ENCODE measurements around the gene COL5A2.

The COL5A2 gene

GRCh38 chr2:189147989-189148388 lies 31.6 kb downstream of the COL5A2 start:
- no peak for DNase-seq (ENCODE audit: extremely low read depth in 1 of 2, low read depth in 1 of 2)

- DNase-seq (ENCODE audit: extremely low read depth in 1 of 2, low read depth in 1 of 2), result no peak
Observed at GRCh38 chr2:189147361-189147760, 32.2 kb downstream of the COL5A2 start.

GRCh38 chr2:189146553-189146952 lies 33.0 kb downstream of the COL5A2 start:
- DNase-seq (ENCODE audit: extremely low read depth in 1 of 2, low read depth in 1 of 2), result no peak

GRCh38 chr2:189144700-189145211 lies 34.8 kb downstream of the COL5A2 start:
- DNase-seq (ENCODE audit: extremely low read depth in 1 of 2, low read depth in 1 of 2), result no peak

GRCh38 chr2:189143925-189144324 lies 35.6 kb downstream of the COL5A2 start:
- no peak for DNase-seq (ENCODE audit: extremely low read depth in 1 of 2, low read depth in 1 of 2)

GRCh38 chr2:189142893-189143759 lies 36.4 kb downstream of the COL5A2 start:
- peak in 1 of 2 donors; percentile 11 for DNase-seq (ENCODE audit: extremely low read depth in 1 of 2, low read depth in 1 of 2)

GRCh38 chr2:189138800-189139199 lies 40.8 kb downstream of the COL5A2 start:
- no peak for DNase-seq (ENCODE audit: extremely low read depth in 1 of 2, low read depth in 1 of 2)

GRCh38 chr2:189137519-189137918 lies 42.0 kb downstream of the COL5A2 start:
- no peak for DNase-seq (ENCODE audit: extremely low read depth in 1 of 2, low read depth in 1 of 2)

- no peak for DNase-seq (ENCODE audit: extremely low read depth in 1 of 2, low read depth in 1 of 2)
Observed at GRCh38 chr2:189134485-189134884, 45.1 kb downstream of the COL5A2 start.

- DNase-seq (ENCODE audit: extremely low read depth in 1 of 2, low read depth in 1 of 2), result no peak
Observed at GRCh38 chr2:189131991-189132390, 47.6 kb downstream of the COL5A2 start.

GRCh38 chr2:189129971-189130370 lies 49.6 kb downstream of the COL5A2 start:
- no peak for DNase-seq (ENCODE audit: extremely low read depth in 1 of 2, low read depth in 1 of 2)

- DNase-seq (ENCODE audit: extremely low read depth in 1 of 2, low read depth in 1 of 2), result no peak
Observed at GRCh38 chr2:189128970-189129369, 50.6 kb downstream of the COL5A2 start.

- DNase-seq (ENCODE audit: extremely low read depth in 1 of 2, low read depth in 1 of 2), result no peak
Observed at GRCh38 chr2:189127756-189128155, 51.8 kb downstream of the COL5A2 start.

- no peak for DNase-seq (ENCODE audit: extremely low read depth in 1 of 2, low read depth in 1 of 2)
Observed at GRCh38 chr2:189125195-189125594, 54.4 kb downstream of the COL5A2 start.

GRCh38 chr2:189124175-189124574 lies 55.4 kb downstream of the COL5A2 start:
- no peak for DNase-seq (ENCODE audit: extremely low read depth in 1 of 2, low read depth in 1 of 2)

- DNase-seq (ENCODE audit: extremely low read depth in 1 of 2, low read depth in 1 of 2), result no peak
Observed at GRCh38 chr2:189118386-189118785, 61.2 kb downstream of the COL5A2 start.

GRCh38 chr2:189116979-189117378 lies 62.6 kb downstream of the COL5A2 start:
- no peak for DNase-seq (ENCODE audit: extremely low read depth in 1 of 2, low read depth in 1 of 2)

- DNase-seq (ENCODE audit: extremely low read depth in 1 of 2, low read depth in 1 of 2), result no peak
Observed at GRCh38 chr2:189116087-189116486, 63.5 kb downstream of the COL5A2 start.

- DNase-seq (ENCODE audit: extremely low read depth in 1 of 2, low read depth in 1 of 2), result no peak
Observed at GRCh38 chr2:189115126-189115525, 64.4 kb downstream of the COL5A2 start.

- no peak for DNase-seq (ENCODE audit: extremely low read depth in 1 of 2, low read depth in 1 of 2)
Observed at GRCh38 chr2:189113963-189114362, 65.6 kb downstream of the COL5A2 start.

GRCh38 chr2:189111063-189111715 lies 68.4 kb downstream of the COL5A2 start:
- no peak for DNase-seq (ENCODE audit: extremely low read depth in 1 of 2, low read depth in 1 of 2)

- no peak for DNase-seq (ENCODE audit: extremely low read depth in 1 of 2, low read depth in 1 of 2)
Observed at GRCh38 chr2:189109921-189110397, 69.6 kb downstream of the COL5A2 start.

Measured in stimulated activated CD8-positive, alpha-beta memory T cell treated with anti-CD3 and anti-CD28 coated beads, Interleukin-7, amount 100 ng/mL, for 48 hours (primary cell).